OCI-LY7 (cell line): Measurements from ENCODE around the gene SATB2. TPM values are rescaled to one million over a fixed set of nuclear protein-coding genes. Genes with fewer than 3 reads are reported as not detected.
A peak's percentile ranks its signal among the peaks of the same experiment; 100 is the strongest.

Experiments
- BruUV-seq: library from RNA; stranded (reverse); fragments of 400-500 nt; replicated peaks from 2 replicates; lab custom pipeline; 2021; lab: Mats Ljungman, UMichigan
- CTCF ChIA-PET: fragments of 300-600 bp; sonication (Branson Sonifier 250); formaldehyde crosslinking; loops from one replicate; lab custom pipeline; 2022; ENCODE audit warnings: antibody characterized with exemption; ENCODE audit not compliant: unreplicated experiment; lab: Charles Lee
- POLR2A ChIA-PET: fragments of 300-600 bp; sonication (Branson Sonifier 250); formaldehyde crosslinking; loops from one replicate; lab custom pipeline; 2022; ENCODE audit warnings: antibody characterized with exemption; lab: Charles Lee
- DNase-seq: peaks from one replicate; pipeline ENCODE4 v3.0.0-alpha.2; 2015; ENCODE audit warnings: low spot score
- H2AFZ ChIP-seq: fragments of 200-600 bp; sonication (generic), shearing (Covaris generic); 2 replicates; pipeline ENCODE4 v1.6.1; 2014; ENCODE audit warnings: mild to moderate bottlenecking, antibody characterized with exemption, low read length, moderate library complexity
- H3K27ac ChIP-seq: fragments of 200-600 bp; sonication (generic); 2 replicates; pipeline ENCODE4 v1.5.1; 2014; ENCODE audit warnings: mixed run types, low read depth, mild to moderate bottlenecking, moderate library complexity, low read length, inconsistent platforms; ENCODE audit not compliant: poor library complexity, severe bottlenecking
- H3K36me3 ChIP-seq: fragments of 200-600 bp; sonication (generic); 2 replicates; pipeline ENCODE4 v1.6.1; 2014; ENCODE audit warnings: mild to moderate bottlenecking, antibody characterized with exemption, low read length, moderate library complexity, mixed read lengths; ENCODE audit not compliant: insufficient read depth
- H3K4me1 ChIP-seq: fragments of 200-600 bp; sonication (generic); 2 replicates; pipeline ENCODE4 v1.5.1; 2014; ENCODE audit warnings: mild to moderate bottlenecking, low read length; ENCODE audit not compliant: insufficient read depth, poor library complexity, severe bottlenecking
- H3K4me2 ChIP-seq: fragments of 200-600 bp; sonication (generic); 2 replicates; pipeline ENCODE4 v1.6.1; 2014; ENCODE audit warnings: mild to moderate bottlenecking, low read length
- H3K4me3 ChIP-seq: fragments of 200-600 bp; sonication (generic); 2 replicates; pipeline ENCODE4 v1.5.1; 2014; ENCODE audit warnings: mild to moderate bottlenecking, low read depth, low read length; ENCODE audit not compliant: poor library complexity, severe bottlenecking
- H3K79me2 ChIP-seq: fragments of 200-600 bp; sonication (generic); 2 replicates; pipeline ENCODE4 v1.6.1; 2016; ENCODE audit warnings: low read depth, mild to moderate bottlenecking, low read length, moderate library complexity, mixed read lengths; ENCODE audit not compliant: insufficient read depth
- H3K9me2 ChIP-seq: fragments of 200-600 bp; sonication (generic); 2 replicates; pipeline ENCODE4 v1.6.1; 2016; ENCODE audit warnings: mild to moderate bottlenecking, low read length, mixed read lengths; ENCODE audit not compliant: insufficient read depth
- H3K9me3 ChIP-seq: fragments of 200-600 bp; sonication (generic); 2 replicates; pipeline ENCODE4 v1.6.1; 2014; ENCODE audit warnings: mild to moderate bottlenecking, mixed run types, low read length, mixed read lengths
- H4K20me1 ChIP-seq: fragments of 200-600 bp; sonication (generic); 2 replicates; pipeline ENCODE4 v1.6.1; 2014; ENCODE audit warnings: mild to moderate bottlenecking, antibody characterized with exemption, low read length, moderate library complexity, mixed read lengths; ENCODE audit not compliant: insufficient read depth
- EZH2phosphoT487 ChIP-seq: fragments of 200-600 bp; sonication (generic); IDR thresholded peaks from 2 replicates; pipeline ENCODE4 v1.6.1; 2018; ENCODE audit warnings: low read depth, borderline replicate concordance, mild to moderate bottlenecking, mixed run types, antibody characterized with exemption, low read length, moderate library complexity, mixed read lengths
- intact Hi-C: fragments of 100-400 bp; cut with micrococcal nuclease; formaldehyde crosslinking; loops from one replicate; pipeline ENCODE4 v1.10.0; 2022; ENCODE audit not compliant: unreplicated experiment
- total RNA-seq, 2 experiments: library from RNA; depleted of rRNA in 1 of 2; stranded (reverse); fragments of >200 nt in 1 of 2; shearing (Covaris generic) in 1 of 2; gene quantifications; 2 replicates each; pipeline ENCODE4 v1.2.3, GENCODE V29; 2014 to 2022
- TF ChIP-seq, protein P1 (sequence below): fragments of 200-600 bp; sonication (generic); conservative IDR thresholded peaks from 2 replicates; pipeline ENCODE4 v1.5.1; 2014; ENCODE audit warnings: mild to moderate bottlenecking, antibody characterized with exemption, low read length, moderate library complexity, mixed read lengths

SATB2 gene
- total RNA-seq, 2 experiments from 2014 or later: 15.9 to 30.7 TPM

GRCh38 chr2:199455210-199455544 is 2.6 kb downstream of the SATB2 start:
- Histone ChIP-seq H4K20me1 (peaks cover 3% of the 10 kb centered on the region; the same call in 1 of the 2 replicates), H3K36me3 (peaks cover 37% of the 10 kb centered on the region), H3K4me1 (peaks cover 50% of the 10 kb centered on the region), H3K4me3 (peak overlapping the region; percentile 86), H2AFZ (peak overlapping the region; percentile 17; the same call in 1 of the 2 replicates), H3K4me2 (peak overlapping the region; percentile 92), H3K9me3 (no peaks in the 10 kb centered on the region), H3K27ac (no peak overlapping the region), H3K9me2 (no peaks in the 10 kb centered on the region), H3K79me2 (peaks cover 66% of the 10 kb centered on the region)
- BruUV-seq: no TSS peak
- DNase-seq: no peak
- CTCF ChIA-PET: no interaction called here
- POLR2A ChIA-PET: interaction anchor here (0.5 to 1.3 kb wide), 4 partner anchors 11 to 970 kb away, joined by 3 to 4 read pairs (median 4); no protein-coding TSS in a partner anchor
- intact Hi-C loops: loop anchor here (1.0 to 5.0 kb wide), 3 partner anchors 145 to 758 kb away; no protein-coding TSS in a partner anchor
- TF ChIP-seq, protein P1, sequence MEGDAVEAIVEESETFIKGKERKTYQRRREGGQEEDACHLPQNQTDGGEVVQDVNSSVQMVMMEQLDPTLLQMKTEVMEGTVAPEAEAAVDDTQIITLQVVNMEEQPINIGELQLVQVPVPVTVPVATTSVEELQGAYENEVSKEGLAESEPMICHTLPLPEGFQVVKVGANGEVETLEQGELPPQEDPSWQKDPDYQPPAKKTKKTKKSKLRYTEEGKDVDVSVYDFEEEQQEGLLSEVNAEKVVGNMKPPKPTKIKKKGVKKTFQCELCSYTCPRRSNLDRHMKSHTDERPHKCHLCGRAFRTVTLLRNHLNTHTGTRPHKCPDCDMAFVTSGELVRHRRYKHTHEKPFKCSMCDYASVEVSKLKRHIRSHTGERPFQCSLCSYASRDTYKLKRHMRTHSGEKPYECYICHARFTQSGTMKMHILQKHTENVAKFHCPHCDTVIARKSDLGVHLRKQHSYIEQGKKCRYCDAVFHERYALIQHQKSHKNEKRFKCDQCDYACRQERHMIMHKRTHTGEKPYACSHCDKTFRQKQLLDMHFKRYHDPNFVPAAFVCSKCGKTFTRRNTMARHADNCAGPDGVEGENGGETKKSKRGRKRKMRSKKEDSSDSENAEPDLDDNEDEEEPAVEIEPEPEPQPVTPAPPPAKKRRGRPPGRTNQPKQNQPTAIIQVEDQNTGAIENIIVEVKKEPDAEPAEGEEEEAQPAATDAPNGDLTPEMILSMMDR: no peak
- TF ChIP-seq EZH2phosphoT487: no peak

DNA sequence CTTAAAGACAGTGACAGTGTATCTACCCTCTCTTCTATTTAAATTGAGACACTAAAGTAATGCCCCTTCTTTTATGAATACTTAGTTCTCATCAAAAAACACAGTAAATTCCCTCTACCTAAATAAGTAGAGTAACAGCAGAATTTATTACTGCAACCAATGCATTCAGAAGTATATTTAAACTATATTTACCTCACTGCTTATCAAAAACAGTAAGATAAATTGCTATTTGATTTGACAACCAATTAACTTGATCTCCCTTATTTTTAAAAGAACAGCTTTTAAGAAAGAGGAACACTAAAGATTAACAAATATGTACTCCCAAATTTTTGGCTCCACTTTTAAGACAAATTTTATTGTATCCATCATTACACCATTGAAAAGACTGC is 4.8 kb downstream of the SATB2 start:
- DNase-seq: no peak
- ChIA-PET POLR2A (interaction anchor here (1.2 to 1.8 kb wide), 2 partner anchors 9 to 15 kb away, joined by 3 to 4 read pairs; no protein-coding TSS in a partner anchor), CTCF (no interaction called here)
- peak overlapping the region; percentile 53 for H3K4me2 ChIP-seq
- TF ChIP-seq, protein P1: no peak
- TF ChIP-seq EZH2phosphoT487: no peak
- no peaks in the 10 kb centered on the region for H3K9me3 ChIP-seq
- H2AFZ ChIP-seq: no peak overlapping the region
- H4K20me1 ChIP-seq: peaks cover 3% of the 10 kb centered on the region; the same call in 1 of the 2 replicates
- H3K4me1 ChIP-seq: peaks cover 56% of the 10 kb centered on the region
- peaks cover 76% of the 10 kb centered on the region for H3K79me2 ChIP-seq
- H3K36me3 ChIP-seq: peaks cover 50% of the 10 kb centered on the region
- H3K4me3 ChIP-seq: peak overlapping the region; percentile 15
- no TSS peak for BruUV-seq
- H3K27ac ChIP-seq: no peak overlapping the region
- intact Hi-C loops: no loop called here
- no peaks in the 10 kb centered on the region for H3K9me2 ChIP-seq

DNA sequence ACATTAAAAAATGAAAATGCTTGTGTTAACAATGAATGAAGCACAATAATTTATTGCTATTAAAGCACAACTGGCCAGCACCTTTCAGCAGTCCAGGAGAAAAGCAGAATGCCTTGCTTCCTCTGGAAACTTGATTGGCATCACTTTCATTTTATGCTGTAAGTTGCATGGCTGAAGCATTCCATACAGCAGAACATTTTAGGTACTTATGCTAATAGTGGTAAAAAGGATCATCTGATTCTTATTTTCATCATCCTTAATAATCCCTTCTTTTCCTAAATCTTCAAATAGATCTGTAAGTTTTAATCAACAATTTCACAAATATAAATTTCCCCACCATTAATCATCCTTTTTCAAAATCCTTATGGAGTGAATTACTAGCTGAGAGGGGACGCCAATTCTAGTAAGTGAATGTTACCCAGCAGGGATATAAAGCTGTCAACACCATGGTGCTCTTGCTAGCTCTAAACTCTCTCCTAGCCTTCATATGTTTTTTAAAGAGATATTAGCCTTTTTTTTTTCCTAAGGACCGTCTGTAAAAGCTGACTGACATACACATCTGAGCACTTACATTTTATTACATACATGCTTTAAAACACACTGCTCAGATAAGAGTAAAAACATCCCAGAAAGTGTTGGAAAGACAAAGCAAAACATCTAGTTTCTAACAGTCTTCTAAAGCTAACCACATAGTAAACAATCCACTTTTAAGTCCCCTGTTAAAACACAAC is 5.3 kb downstream of the SATB2 start:
- H3K4me1 ChIP-seq: peaks cover 56% of the 10 kb centered on the region
- H3K27ac ChIP-seq: no peak overlapping the region
- DNase-seq: no peak
- H3K36me3 ChIP-seq: peaks cover 51% of the 10 kb centered on the region
- no TSS peak for BruUV-seq
- ChIA-PET POLR2A (interaction anchor here (0.6 to 1.2 kb wide), 2 partner anchors 15 to 140 kb away, joined by 3 to 4 read pairs; no protein-coding TSS in a partner anchor), CTCF (no interaction called here)
- peak overlapping the region; percentile 53 for H3K4me2 ChIP-seq
- H3K4me3 ChIP-seq: peak overlapping the region; percentile 15
- peaks cover 76% of the 10 kb centered on the region for H3K79me2 ChIP-seq
- intact Hi-C loops: no loop called here
- no peaks in the 10 kb centered on the region for H3K9me3 ChIP-seq
- peaks cover 3% of the 10 kb centered on the region; the same call in 1 of the 2 replicates for H4K20me1 ChIP-seq
- TF ChIP-seq, protein P1: no peak
- no peaks in the 10 kb centered on the region for H3K9me2 ChIP-seq
- no peak overlapping the region for H2AFZ ChIP-seq
